Adrenal gland (tissue), 12 donors: ENCODE measurements around the gene CHST8. TPM values are rescaled to one million over a fixed set of nuclear protein-coding genes. Genes with fewer than 3 reads are reported as not detected.

Experiments
- DNase-seq, 7 donors: peaks; one replicate each; pipeline ENCODE4 v3.0.0-alpha.2; 2019 to 2020
- H3K27ac ChIP-seq, 5 donors: fragments of 200-600 bp; sonication (generic) in 4 of 5; 1 replicate in 3 of 5; 2 replicates in 2 of 5; pipeline versions ENCODE4 v1.5.1 to v1.8.0; 2016 to 2020; ENCODE audit warnings: mild to moderate bottlenecking in 1 of 5
- H3K27me3 ChIP-seq: fragments of 200-600 bp; 2 replicates; pipeline ENCODE4 v1.8.0; 2021
- H3K36me3 ChIP-seq, 2 donors: fragments of 200-600 bp; replicated peaks in 1 of 2; 1 replicate in 1 of 2; 2 replicates in 1 of 2; pipeline versions ENCODE4 v1.5.1 to v1.8.0; 2018 to 2022
- H3K4me1 ChIP-seq, 2 donors: fragments of 200-600 bp; replicated peaks in 1 of 2; 1 replicate in 1 of 2; 2 replicates in 1 of 2; pipeline versions ENCODE4 v1.5.1 to v1.8.0; 2018 to 2021
- H3K4me3 ChIP-seq, 4 donors: fragments of 200-600 bp; sonication (generic) in 3 of 4; one replicate each; pipeline ENCODE4 v1.5.1; 2016 to 2018
- H3K9me3 ChIP-seq, 3 donors: fragments of 200-600 bp; sonication (generic) in 1 of 3; replicated peaks in 1 of 3; 1 replicate in 2 of 3; 2 replicates in 1 of 3; pipeline versions ENCODE4 v1.5.1 to v1.8.0; 2016 to 2021
- CTCF ChIP-seq, 6 experiments: fragments of 450-650 bp in 4 of 6; fragments of 200-600 bp in 2 of 6; sonication (generic) in 1 of 6; IDR thresholded peaks; 1 replicate in 5 of 6; 2 replicates in 1 of 6; pipeline versions ENCODE4 v1.5.1 to v1.8.0; 2016 to 2021; ENCODE audit warnings: antibody characterized with exemption in 6 of 6, mild to moderate bottlenecking in 2 of 6, moderate library complexity in 1 of 6
- POLR2A ChIP-seq, 2 donors: fragments of 450-650 bp; IDR thresholded peaks; one replicate each; pipeline ENCODE4 v1.6.1; 2017; ENCODE audit warnings: antibody characterized with exemption in 2 of 2, mild to moderate bottlenecking in 2 of 2, moderate library complexity in 1 of 2
- WGBS, 4 donors: extraction: QIAGEN DNeasy Blood & Tissue Kit in 2 of 4; methylation state at CpG; one replicate each; pipeline versions ENCODE4 v1.1.5 to v1.1.7; 2013 to 2017; 5-methylcytosine and 5-hydroxymethylcytosine counted together
- intact Hi-C, 2 donors: fragments of 100-400 bp; cut with DNase I; formaldehyde crosslinking; loops; one replicate each; pipeline versions ENCODE4 v1.14.1 to v1.15.0; 2022 to 2023
- polyA plus RNA-seq, 3 donors: library from polyadenylated mRNA; stranded (reverse); fragments of 200-250 nt in 2 of 3; fragments of 350-450 nt in 1 of 3; fragmentation: Illumina TruSeq in 1 of 3; extraction: RNeasy Lipid Tissue Mini Kit (QIAGEN cat#74804) in 1 of 3; gene quantifications; one replicate each; pipeline ENCODE4 v1.2.3, GENCODE V29; 2013 to 2014
- total RNA-seq, 9 donors: library from RNA; depleted of rRNA in 4 of 9; stranded (reverse); fragments of >200 nt in 4 of 9; fragments of 120-200 nt in 1 of 9; fragmentation: NEBNext Ultra II Directional in 1 of 9; extraction: Animal tissue kit (Norgen Biotek cat#: 25700) in 1 of 9; gene quantifications; one replicate each; pipeline versions ENCODE4 v1.1.0 to v1.2.4, GENCODE V29; 2013 to 2023
- donor health status: healthy with polysubstance abuse.
- donor health status: Bipolar disorder and iron deficiency.
- donor health status: DM: yes; HTN: yes; CAD: no.
- donor health status: DM: no; HTN: no; CAD: no.
- donor health status: DM: no; HTN: no; CAD: no.
- donor health status: DM: yes; HTN: yes; CAD: no.

CHST8 gene
- total and polyA plus RNA-seq, 12 donors: 0.06 to 1.9 (median 0.61) TPM; not detected in 4

- no peak for TF ChIP-seq POLR2A (IDR thresholded peaks at IDR 0.05)
- no peak for TF ChIP-seq CTCF (IDR thresholded peaks at IDR 0.05)
- Histone ChIP-seq H3K4me3 (no peak overlapping the region), H3K9me3 (no peaks in the 10 kb centered on the region), H3K4me1 (no peaks in the 10 kb centered on the region), H3K36me3 (no peaks in the 10 kb centered on the region), H3K27me3 (no peaks in the 10 kb centered on the region), H3K27ac (no peak overlapping the region)
- WGBS, 4 donors: 57 to 65% (median 62%) methylated on average over 1 of the region's 1 CpG
- no peak for DNase-seq
- intact Hi-C loops: no loop called here
Measured at GRCh38 chr19:33590224-33590623, 31.5 kb upstream of the CHST8 start.

- Histone ChIP-seq H3K9me3 (no peaks in the 10 kb centered on the region), H3K27ac (no peak overlapping the region), H3K4me3 (no peak overlapping the region), H3K27me3 (no peaks in the 10 kb centered on the region), H3K36me3 (no peaks in the 10 kb centered on the region), H3K4me1 (no peaks in the 10 kb centered on the region)
- no peak for DNase-seq
- WGBS, 4 donors: 0 to 24% (median 10%) methylated on average over 1 of the region's 1 CpG
- intact Hi-C loops: no loop called here
- TF ChIP-seq CTCF (IDR thresholded peaks at IDR 0.05) (no peak), POLR2A (IDR thresholded peaks at IDR 0.05) (no peak)
Measured at GRCh38 chr19:33595783-33596182, 26.0 kb upstream of the CHST8 start.

GRCh38 chr19:33601583-33601982, 20.2 kb upstream of the CHST8 start:
- DNase-seq: no peak
- Histone ChIP-seq H3K9me3 (no peaks in the 10 kb centered on the region), H3K27ac (no peak overlapping the region), H3K4me3 (no peak overlapping the region), H3K36me3 (no peaks in the 10 kb centered on the region), H3K27me3 (no peaks in the 10 kb centered on the region), H3K4me1 (no peaks in the 10 kb centered on the region)
- TF ChIP-seq CTCF (IDR thresholded peaks at IDR 0.05) (no peak), POLR2A (IDR thresholded peaks at IDR 0.05) (no peak)
- intact Hi-C loops: no loop called here
- 86 to 98% (median 93%) methylated on average over 2 of the region's 2 CpGs for WGBS, 4 donors

- H3K9me3 ChIP-seq: no peaks in the 10 kb centered on the region
- intact Hi-C loops: no loop called here
Measured at GRCh38 chr19:33602576-33603204, 19.1 kb upstream of the CHST8 start.

More at GRCh38 chr19:33602576-33603204, 19.1 kb upstream of the CHST8 start:
- TF ChIP-seq POLR2A (IDR thresholded peaks at IDR 0.05): no peak
- TF ChIP-seq CTCF (IDR thresholded peaks at IDR 0.05): no peak
- Histone ChIP-seq H3K4me3 (no peak overlapping the region), H3K4me1 (no peaks in the 10 kb centered on the region), H3K36me3 (no peaks in the 10 kb centered on the region), H3K27ac (no peak overlapping the region), H3K27me3 (no peaks in the 10 kb centered on the region)
- DNase-seq: no peak
- 44 to 57% (median 54%) methylated on average over 16 of the region's 16 CpGs for WGBS, 4 donors
